Right cardiac atrium (tissue), 5 donors: Measurements from ENCODE around the gene FALEC. TPM values are rescaled to one million over a fixed set of nuclear protein-coding genes. Genes with fewer than 3 reads are reported as not detected.

Experiments used
- ATAC-seq, 2 donors: fragments of 200-7000 bp; cut with Tn5 transposase; one replicate each; pipeline versions ENCODE4 v1.8.0 to v1.9.1; 2020; ENCODE audit warnings: moderate library complexity in 2 of 2, mild to moderate bottlenecking in 1 of 2
- DNase-seq, 3 donors: peaks; one replicate each; pipeline ENCODE4 v3.0.0-alpha.2; 2020
- H3K27ac ChIP-seq: one replicate; pipeline ENCODE4 v1.5.1; 2013; ENCODE audit warnings: mild to moderate bottlenecking, low read length, control low read depth, moderate library complexity
- H3K27me3 ChIP-seq: one replicate; pipeline ENCODE4 v1.6.1; 2013; ENCODE audit not compliant: control insufficient read depth, insufficient read depth
- H3K4me1 ChIP-seq: one replicate; pipeline ENCODE4 v1.6.1; 2013; ENCODE audit warnings: low read length; ENCODE audit not compliant: control insufficient read depth, insufficient read depth
- H3K4me3 ChIP-seq: one replicate; pipeline ENCODE4 v1.5.1; 2013; ENCODE audit warnings: low read length, control low read depth
- H3K9me3 ChIP-seq: one replicate; pipeline ENCODE4 v1.6.1; 2013; ENCODE audit warnings: low read length; ENCODE audit not compliant: control insufficient read depth
- WGBS: extraction: QIAGEN DNeasy Blood & Tissue Kit; methylation state at CpG from one replicate; pipeline ENCODE4 v1.1.7; 2013; 5-methylcytosine and 5-hydroxymethylcytosine counted together
- intact Hi-C, 4 donors: fragments of 100-400 bp; cut with DNase I; formaldehyde crosslinking; loops; one replicate each; pipeline versions ENCODE4 v1.11.0 to v1.14.0; 2022 to 2023
- long read RNA-seq, 4 donors: library from polyadenylated mRNA; unstranded; transcript quantifications; one replicate each; pipeline ENCODE4 v2.0.0, GENCODE V29; 2020 to 2021
- polyA plus RNA-seq: library from polyadenylated mRNA; stranded (reverse); fragments of 200-250 nt; gene quantifications from one replicate; pipeline ENCODE4 v1.2.3, GENCODE V29; 2013
- total RNA-seq, 4 donors: library from RNA; stranded (reverse); fragmentation: NEBNext Ultra II Directional; extraction: Animal tissue kit (Norgen Biotek cat#: 25700); gene quantifications; one replicate each; pipeline ENCODE4 v1.2.1, GENCODE V29; 2021
- donor health status: healthy with polysubstance abuse.
- donor health status: DM: no; HTN: yes; CAD: no.
- donor health status: DM: no; HTN: no; CAD: no.
- donor health status: DM: no; HTN: yes; CAD: no; lungs with severe emphysema.
- donor health status: DM: yes; HTN: yes; CAD: no.

Gene FALEC
- total RNA-seq (under 1 TPM in 2 of 4 donors, not detected in 2; 0.60 to 0.70 TPM), polyA plus RNA-seq (not detected)
- long read RNA-seq, donor 1, partial matches to known transcripts: 0 of 4 reads
- long read RNA-seq, donor 1, other reads (novel, unspliced or antisense): 4 of 4 reads
- long read RNA-seq, donor 2, partial matches to known transcripts: 0 of 1 reads
- long read RNA-seq, donor 2, other reads (novel, unspliced or antisense): 1 of 1 reads
- long read RNA-seq, donor 3, partial matches to known transcripts: 2 of 3 reads
- long read RNA-seq, donor 3, other reads (novel, unspliced or antisense): 1 of 3 reads
- long read RNA-seq, donor 4, partial matches to known transcripts: 0 of 5 reads
- long read RNA-seq, donor 4, other reads (novel, unspliced or antisense): 5 of 5 reads

DNA sequence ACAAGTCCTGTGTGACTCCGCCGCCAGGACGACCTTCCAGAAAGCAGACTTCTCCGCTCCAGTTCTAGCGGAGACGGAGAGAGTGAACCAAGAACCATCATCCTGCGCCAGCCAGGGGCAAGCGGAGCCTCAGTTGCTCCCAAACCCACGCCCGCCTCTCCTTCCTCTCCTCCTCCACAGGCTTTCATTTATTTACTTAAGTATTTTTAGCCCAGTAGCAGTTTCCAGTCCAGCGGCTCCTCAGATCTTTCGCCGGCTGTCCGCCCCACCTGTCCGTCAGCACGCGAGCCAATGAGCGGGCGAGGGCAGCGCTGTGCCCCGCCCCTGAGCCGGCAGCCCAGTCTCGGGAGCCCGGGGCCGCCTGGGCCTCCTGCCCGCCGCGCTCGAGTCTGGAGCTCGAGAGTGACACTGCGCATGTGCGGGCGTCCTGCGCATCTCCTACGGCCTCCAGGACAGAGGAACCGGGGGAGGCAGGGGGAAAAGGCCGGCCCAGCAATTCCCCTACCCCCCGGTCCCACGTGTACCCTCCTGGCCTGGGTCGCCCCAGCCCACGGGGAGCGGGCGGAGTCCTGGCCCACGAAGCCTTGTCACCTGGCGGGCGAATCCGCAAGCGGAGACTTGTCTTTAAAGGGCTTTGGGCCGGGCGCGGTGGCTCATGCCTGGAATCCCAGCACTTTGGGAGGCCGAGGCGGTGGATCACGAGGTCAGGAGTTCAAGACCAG lies at the start of gene FALEC:
Gene FALEC, plus strand, starts transcription at position 425 of the 722 bp plus-strand sequence.
- H3K27ac ChIP-seq: peak within 1 kb of the TSS; percentile 76
- H3K27me3 ChIP-seq: no peaks in the 10 kb centered on the region
- intact Hi-C loops: no loop called here
- peak; percentile 99 to 100 (median 99) for DNase-seq
- peaks cover 3% of the 10 kb centered on the region for H3K4me1 ChIP-seq
- peak within 1 kb of the TSS; percentile 62 for H3K4me3 ChIP-seq
- peak; percentile 99 for ATAC-seq
- H3K9me3 ChIP-seq: no peaks in the 10 kb centered on the region
- WGBS: under 1% methylated on average over 54 of the region's 54 CpGs

DNA sequence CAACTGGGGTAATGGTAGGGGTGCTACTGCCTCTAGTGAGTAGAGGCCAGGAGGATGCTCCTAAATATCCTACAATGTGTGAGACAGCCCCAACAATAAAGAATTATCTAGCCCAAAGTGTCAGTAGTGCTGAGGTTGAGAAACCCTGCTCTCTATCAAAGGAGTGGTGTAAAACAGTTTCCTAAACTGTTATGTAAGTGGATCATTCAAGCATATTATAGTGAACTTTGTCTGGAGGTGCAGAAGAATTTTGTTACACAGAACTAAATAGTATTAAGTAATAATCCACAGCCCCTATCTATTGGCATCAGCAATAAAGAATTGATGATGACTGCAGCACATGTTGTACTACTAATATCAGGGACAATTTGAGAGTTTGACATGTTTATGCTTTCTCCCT lies 48.6 kb upstream of the FALEC start:
- intact Hi-C loops: loop anchor here in 1 of 4 donors (5.0 kb wide), 1 partner anchor 65 kb away; no protein-coding TSS in a partner anchor

DNA sequence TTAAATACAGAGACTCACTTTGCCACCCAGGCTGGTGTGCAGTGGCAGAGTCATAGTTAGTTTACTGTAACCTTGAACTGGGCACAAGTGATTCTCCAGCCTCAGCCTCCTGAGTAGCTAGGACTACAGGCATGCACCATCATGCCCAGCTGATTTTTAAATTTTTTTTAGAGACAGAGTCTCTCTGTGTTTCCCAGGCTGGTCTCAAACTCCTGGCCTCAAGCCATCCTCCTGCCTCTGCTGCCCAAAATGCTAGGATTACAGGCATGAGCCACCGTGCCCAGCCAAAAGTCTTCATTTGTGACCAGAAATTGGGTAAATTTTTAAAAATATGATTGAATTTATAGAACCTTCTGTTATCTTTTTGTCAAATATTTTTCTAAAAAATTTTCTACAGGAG lies 46.3 kb upstream of the FALEC start:
- 63% methylated on average over 1 of the region's 1 CpG for WGBS
- H3K4me3 ChIP-seq: no peak overlapping the region
- intact Hi-C loops: loop anchor here in 1 of 4 donors (5.0 kb wide), 1 partner anchor 63 kb away; no protein-coding TSS in a partner anchor
- no peaks in the 10 kb centered on the region for H3K9me3 ChIP-seq
- H3K27me3 ChIP-seq: no peaks in the 10 kb centered on the region
- no peak for DNase-seq
- ATAC-seq: no peak
- H3K27ac ChIP-seq: no peak overlapping the region
- H3K4me1 ChIP-seq: peaks cover 3% of the 10 kb centered on the region

More for the DNA sequence above, 48.6 kb upstream of the FALEC start:
- ATAC-seq (no peak), DNase-seq (no peak)
- Histone ChIP-seq H3K4me1 (no peaks in the 10 kb centered on the region), H3K27ac (no peak overlapping the region), H3K4me3 (no peak overlapping the region), H3K9me3 (no peaks in the 10 kb centered on the region), H3K27me3 (no peaks in the 10 kb centered on the region)

DNA sequence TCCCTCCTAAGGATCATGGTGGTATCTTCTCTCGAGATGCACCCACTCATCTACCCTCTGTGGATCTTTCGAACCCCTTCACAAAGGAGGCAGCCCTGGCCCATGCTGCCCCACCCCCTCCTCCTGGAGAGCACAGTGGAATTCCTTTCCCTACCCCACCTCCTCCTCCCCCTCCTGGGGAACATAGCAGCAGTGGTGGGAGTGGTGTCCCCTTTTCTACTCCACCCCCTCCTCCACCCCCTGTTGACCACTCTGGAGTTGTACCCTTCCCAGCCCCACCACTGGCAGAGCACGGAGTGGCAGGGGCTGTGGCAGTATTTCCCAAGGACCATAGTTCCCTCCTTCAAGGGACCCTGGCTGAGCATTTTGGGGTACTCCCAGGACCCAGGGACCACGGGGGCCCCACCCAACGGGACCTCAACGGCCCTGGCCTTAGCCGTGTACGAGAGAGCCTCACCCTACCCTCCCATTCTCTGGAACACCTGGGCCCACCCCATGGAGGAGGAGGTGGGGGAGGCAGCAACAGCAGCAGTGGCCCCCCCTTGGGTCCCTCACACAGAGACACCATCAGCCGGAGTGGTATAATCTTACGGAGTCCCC lies 42.9 kb upstream of the FALEC start:
- Histone ChIP-seq H3K4me3 (no peak overlapping the region), H3K9me3 (no peaks in the 10 kb centered on the region), H3K27ac (no peak overlapping the region), H3K27me3 (no peaks in the 10 kb centered on the region), H3K4me1 (peaks cover 6% of the 10 kb centered on the region)
- WGBS: 90% methylated on average over 10 of the region's 10 CpGs
- no peak for DNase-seq
- intact Hi-C loops: loop anchor here in 2 of 4 donors (5.0 to 10.0 kb wide), 2 partner anchors 60 to 62 kb away; no protein-coding TSS in a partner anchor
- peak; percentile 26 to 27 for ATAC-seq

DNA sequence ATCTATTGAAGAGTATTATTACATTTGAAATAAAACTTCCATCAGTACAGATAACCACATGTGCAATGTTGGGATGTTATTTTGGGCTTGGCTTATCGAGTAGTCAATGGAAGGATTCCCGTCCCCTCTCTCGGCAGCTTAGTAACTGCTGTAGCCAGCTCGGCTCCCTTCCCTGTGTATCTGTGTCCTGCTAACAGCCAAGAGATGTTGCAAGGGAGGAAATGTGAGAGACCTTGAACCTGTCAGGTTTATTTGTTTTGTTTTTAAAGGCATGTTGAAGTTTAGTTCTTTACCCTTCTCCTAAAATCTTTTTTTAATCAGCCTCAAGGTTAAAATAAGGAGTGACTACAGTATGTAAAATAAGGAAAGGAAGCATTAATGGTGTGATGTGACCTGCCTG lies 41.9 kb upstream of the FALEC start:
- no peak overlapping the region for H3K27ac ChIP-seq
- ATAC-seq (peak; percentile 62 to 73), DNase-seq (no peak)
- intact Hi-C loops: loop anchor here in 2 of 4 donors (5.0 to 10.0 kb wide), 2 partner anchors 59 to 61 kb away; no protein-coding TSS in a partner anchor
- H3K27me3 ChIP-seq: no peaks in the 10 kb centered on the region
- H3K4me1 ChIP-seq: peaks cover 6% of the 10 kb centered on the region
- no peak overlapping the region for H3K4me3 ChIP-seq
- H3K9me3 ChIP-seq: no peaks in the 10 kb centered on the region
- WGBS: 53% methylated on average over 4 of the region's 4 CpGs

DNA sequence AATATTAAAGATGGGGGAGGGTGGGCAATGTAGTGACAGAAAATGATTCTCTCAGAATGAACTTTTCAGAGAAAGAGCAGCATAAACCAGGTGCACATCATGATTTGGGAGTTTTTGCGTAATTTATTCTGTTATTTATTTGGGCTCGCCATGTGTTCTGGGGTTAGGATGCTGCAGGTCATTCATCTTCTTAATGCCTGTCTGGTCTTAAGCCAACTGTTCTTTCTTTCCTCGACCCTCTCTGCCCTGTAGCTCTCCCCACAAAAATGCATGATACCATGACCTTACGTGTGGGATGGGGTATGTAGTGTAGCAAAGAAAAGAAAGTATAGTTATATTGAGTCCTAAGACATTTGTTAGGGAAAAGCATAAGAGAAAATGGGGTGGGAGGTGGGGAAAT lies 40.7 kb upstream of the FALEC start:
- no peak overlapping the region for H3K27ac ChIP-seq
- WGBS: 85% methylated on average over 4 of the region's 4 CpGs
- H3K4me3 ChIP-seq: no peak overlapping the region
- DNase-seq: no peak
- no peaks in the 10 kb centered on the region for H3K9me3 ChIP-seq
- intact Hi-C loops: loop anchor here in 2 of 4 donors (5.0 to 10.0 kb wide), 2 partner anchors 57 to 60 kb away; no protein-coding TSS in a partner anchor
- peaks cover 6% of the 10 kb centered on the region for H3K4me1 ChIP-seq
- H3K27me3 ChIP-seq: no peaks in the 10 kb centered on the region
- no peak for ATAC-seq

- H3K27me3 ChIP-seq: no peaks in the 10 kb centered on the region
- WGBS: 63% methylated on average over 3 of the region's 3 CpGs
- H3K9me3 ChIP-seq: no peaks in the 10 kb centered on the region
- H3K4me3 ChIP-seq: no peak overlapping the region
- peaks cover 6% of the 10 kb centered on the region for H3K4me1 ChIP-seq
- DNase-seq (no peak), ATAC-seq (no peak)
- intact Hi-C loops: loop anchor here in 1 of 4 donors (10.0 kb wide), 1 partner anchor 58 kb away; no protein-coding TSS in a partner anchor
- no peak overlapping the region for H3K27ac ChIP-seq
Measured at GRCh38 chr1:150476754-150477153, 38.8 kb upstream of the FALEC start.

DNA sequence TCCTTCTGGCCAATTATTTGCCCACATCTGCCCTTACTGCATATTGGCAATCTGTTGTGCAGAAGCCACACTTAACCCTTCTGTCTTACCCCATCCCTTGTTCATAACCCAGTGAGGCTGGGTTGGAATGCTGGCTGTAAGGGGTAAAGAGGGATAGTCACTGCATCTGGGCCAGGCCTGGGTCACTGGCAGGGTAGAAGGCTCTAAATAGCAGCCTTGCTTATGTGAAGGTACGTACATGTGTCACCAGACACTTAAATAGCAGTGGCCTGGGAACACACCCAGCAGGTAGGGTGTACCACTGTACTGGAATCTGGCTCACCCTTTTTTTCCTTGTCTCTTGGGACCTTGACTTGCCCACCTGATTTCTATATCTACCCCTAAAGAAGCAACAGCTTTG lies 38.2 kb upstream of the FALEC start:
- H3K4me3 ChIP-seq: no peak overlapping the region
- DNase-seq: no peak
- H3K9me3 ChIP-seq: no peaks in the 10 kb centered on the region
- 47% methylated on average over 1 of the region's 1 CpG for WGBS
- H3K27me3 ChIP-seq: no peaks in the 10 kb centered on the region
- intact Hi-C loops: loop anchor here in 1 of 4 donors (10.0 kb wide), 1 partner anchor 57 kb away; no protein-coding TSS in a partner anchor
- H3K4me1 ChIP-seq: peaks cover 6% of the 10 kb centered on the region
- peak; percentile 37 to 64 for ATAC-seq
- no peak overlapping the region for H3K27ac ChIP-seq

GRCh38 chr1:150477733-150478132 lies 37.8 kb upstream of the FALEC start:
- intact Hi-C loops: loop anchor here in 1 of 4 donors (10.0 kb wide), 1 partner anchor 57 kb away; no protein-coding TSS in a partner anchor
- no peaks in the 10 kb centered on the region for H3K27me3 ChIP-seq
- 45% methylated on average over 4 of the region's 4 CpGs for WGBS
- DNase-seq (no peak), ATAC-seq (no peak)
- peaks cover 6% of the 10 kb centered on the region for H3K4me1 ChIP-seq
- no peaks in the 10 kb centered on the region for H3K9me3 ChIP-seq
- no peak overlapping the region for H3K27ac ChIP-seq
- no peak overlapping the region for H3K4me3 ChIP-seq

- intact Hi-C loops: loop anchor here in 1 of 4 donors (10.0 kb wide), 1 partner anchor 55 kb away; no protein-coding TSS in a partner anchor
- DNase-seq (no peak), ATAC-seq (no peak)
- Histone ChIP-seq H3K4me1 (peaks cover 3% of the 10 kb centered on the region), H3K9me3 (no peaks in the 10 kb centered on the region), H3K4me3 (no peak overlapping the region), H3K27me3 (no peaks in the 10 kb centered on the region), H3K27ac (no peak overlapping the region)
- WGBS: 63% methylated on average over 4 of the region's 4 CpGs
Measured at GRCh38 chr1:150479370-150479769, 36.2 kb upstream of the FALEC start.
